Endothelial cell of umbilical vein (primary cell): Measurements from ENCODE around the gene GRIK1. TPM values are rescaled to one million over a fixed set of nuclear protein-coding genes. Genes with fewer than 3 reads are reported as not detected.

Experiments
- BruUV-seq: library from RNA; stranded (reverse); fragments of 400-500 nt; replicated peaks from 2 replicates; lab custom pipeline; 2021; lab: Mats Ljungman, UMichigan
- CTCF ChIA-PET: fragments of 300-600, 350-600 bp; sonication (Branson Sonifier 250); formaldehyde crosslinking; loops from one replicate; lab custom pipeline; 2021; ENCODE audit warnings: antibody characterized with exemption, inconsistent platforms; lab: Charles Lee
- POLR2A ChIA-PET: fragments of 300-600, 350-600 bp; sonication (Branson Sonifier 250); formaldehyde crosslinking; loops from one replicate; lab custom pipeline; 2021; ENCODE audit warnings: antibody characterized with exemption, inconsistent platforms; lab: Charles Lee
- DNase-seq: peaks from one replicate; pipeline ENCODE4 v3.0.0-alpha.2; 2011; ENCODE audit warnings: low read depth, low spot score
- FAIRE-seq: peaks from 2 replicates; lab custom pipeline; 2011; peaks lifted over from hg19 to GRCh38; lab: Jason Lieb, UNC
- H2AFZ ChIP-seq: 2 replicates; pipeline ENCODE4 v1.6.0; 2012; ENCODE audit warnings: low read depth, low read length, control low read depth, inconsistent platforms
- H3K27ac ChIP-seq: 2 replicates; pipeline ENCODE4 v1.5.1; 2011; ENCODE audit warnings: low read depth, mild to moderate bottlenecking, control low read depth, low read length, moderate library complexity; ENCODE audit not compliant: insufficient read depth
- H3K27me3 ChIP-seq, 2 experiments: 2 replicates each; pipeline versions ENCODE4 v1.6.0 to v1.6.1; 2011; ENCODE audit warnings: low read length in 2 of 2, mixed read lengths in 1 of 2; ENCODE audit not compliant: control insufficient read depth in 2 of 2, insufficient read depth in 2 of 2
- H3K36me3 ChIP-seq, 2 experiments: 2 replicates in 1 of 2; 3 replicates in 1 of 2; pipeline ENCODE4 v1.5.1; 2011; ENCODE audit warnings: low read length in 2 of 2, mild to moderate bottlenecking in 1 of 2, moderate library complexity in 1 of 2; ENCODE audit not compliant: control insufficient read depth in 2 of 2, insufficient read depth in 2 of 2; ENCODE audit errors: extremely low read depth in 1 of 2
- H3K4me1 ChIP-seq: 3 replicates; pipeline ENCODE4 v1.5.1; 2011; ENCODE audit warnings: mild to moderate bottlenecking, low read length; ENCODE audit not compliant: control insufficient read depth, insufficient read depth; ENCODE audit errors: extremely low read depth
- H3K4me2 ChIP-seq: 2 replicates; pipeline ENCODE4 v1.6.1; 2011; ENCODE audit warnings: low read length, control low read depth, mixed read lengths; ENCODE audit not compliant: insufficient read depth
- H3K4me3 ChIP-seq, 3 experiments: fragments of 200-600 bp in 1 of 3; sonication (generic), shearing (Covaris generic) in 1 of 3; replicated peaks in 1 of 3; 2 replicates each; pipeline ENCODE4 v1.5.1; 2011 to 2016; ENCODE audit warnings: control low read depth in 3 of 3, low read length in 3 of 3, mild to moderate bottlenecking in 2 of 3, inconsistent platforms in 1 of 3, low read depth in 1 of 3, moderate library complexity in 1 of 3; ENCODE audit not compliant: insufficient read depth in 1 of 3
- H3K79me2 ChIP-seq: 2 replicates; pipeline ENCODE4 v1.6.0; 2012; ENCODE audit warnings: low read length, inconsistent platforms; ENCODE audit not compliant: control insufficient read depth, insufficient read depth
- H3K9ac ChIP-seq: replicated peaks from 2 replicates; pipeline ENCODE3; 2011; ENCODE audit warnings: low read length, control low read depth; ENCODE audit not compliant: insufficient read depth; ENCODE audit errors: extremely low read depth
- H3K9me1 ChIP-seq: replicated peaks from 3 replicates; pipeline ENCODE4 v1.6.0; 2011; ENCODE audit warnings: mild to moderate bottlenecking, low read length; ENCODE audit not compliant: control insufficient read depth, insufficient read depth; ENCODE audit errors: extremely low read depth
- H3K9me3 ChIP-seq: replicated peaks from 2 replicates; pipeline ENCODE4 v1.5.1; 2012; ENCODE audit warnings: low read length, inconsistent platforms; ENCODE audit not compliant: control insufficient read depth, insufficient read depth
- H4K20me1 ChIP-seq: replicated peaks from 2 replicates; pipeline ENCODE3; 2011; ENCODE audit warnings: mild to moderate bottlenecking, low read length; ENCODE audit not compliant: control insufficient read depth, insufficient read depth; ENCODE audit errors: extremely low read depth
- CTCF ChIP-seq, 2 donors: IDR thresholded peaks; 1 replicate in 1 of 2; 2 replicates in 1 of 2; pipeline ENCODE4 v1.5.1; 2011; ENCODE audit warnings: low read length in 2 of 2, mild to moderate bottlenecking in 2 of 2, moderate library complexity in 2 of 2, control low read depth in 1 of 2, inconsistent platforms in 1 of 2, low read depth in 1 of 2; ENCODE audit not compliant: insufficient read depth in 1 of 2; ENCODE audit errors: extremely low read depth in 1 of 2
- EZH2 ChIP-seq: IDR thresholded peaks from 2 replicates; pipeline ENCODE4 v1.6.1; 2012; ENCODE audit warnings: borderline replicate concordance, low read depth, mild to moderate bottlenecking, moderate library complexity, low read length, inconsistent platforms; ENCODE audit not compliant: severe bottlenecking
- FOS ChIP-seq: IDR thresholded peaks from 2 replicates; pipeline ENCODE4 v1.6.1; 2011; ENCODE audit warnings: mild to moderate bottlenecking, low read length, moderate library complexity, borderline replicate concordance; ENCODE audit not compliant: insufficient read depth
- GATA2 ChIP-seq: IDR thresholded peaks from 2 replicates; pipeline ENCODE4 v1.7.0; 2011; ENCODE audit warnings: low read depth, mild to moderate bottlenecking, moderate library complexity, mixed read lengths, low read length; ENCODE audit not compliant: insufficient read length, insufficient read depth
- JUN ChIP-seq: IDR thresholded peaks from 2 replicates; pipeline ENCODE4 v1.6.1; 2011; ENCODE audit warnings: borderline replicate concordance, low read depth; ENCODE audit not compliant: insufficient read length, insufficient read depth
- MAX ChIP-seq: IDR thresholded peaks from 2 replicates; pipeline ENCODE4 v1.6.1; 2011; ENCODE audit not compliant: insufficient read depth, insufficient read length
- MYC ChIP-seq: IDR thresholded peaks from one replicate; pipeline ENCODE4 v1.6.1; 2011; ENCODE audit warnings: mild to moderate bottlenecking, low read depth, low read length
- POLR2A ChIP-seq: IDR thresholded peaks from 2 replicates; pipeline ENCODE4 v1.6.1; 2012; ENCODE audit warnings: low read depth, mild to moderate bottlenecking, control low read depth, low read length
- POLR2AphosphoS5 ChIP-seq: IDR thresholded peaks from 2 replicates; pipeline ENCODE4 v1.6.1; 2012; ENCODE audit warnings: low read depth, mild to moderate bottlenecking, control low read depth, low read length, moderate library complexity; ENCODE audit not compliant: insufficient read depth
- dilution Hi-C: fragments of 300-500 bp; cut with MboI; formaldehyde crosslinking; loops from one replicate; pipeline ENCODE4 v1.15.0; 2019; ENCODE audit warnings: low sequenced_read_pairs; ENCODE audit not compliant: extremely low pct_ligation_motif_present
- intact Hi-C: fragments of 100-400 bp; cut with micrococcal nuclease; formaldehyde crosslinking; loops from one replicate; pipeline ENCODE4 v1.10.0; 2022
- polyA plus RNA-seq, 4 experiments: library from polyadenylated mRNA; depleted of rRNA in 3 of 4; stranded (reverse) in 3 of 4; unstranded in 1 of 4; fragments of >200 nt; gene quantifications; 2 replicates each; pipeline versions ENCODE4 v1.2.1 to v1.2.3, GENCODE V29; 2011 to 2012; ENCODE audit warnings: missing spikeins in 1 of 4
- total RNA-seq: library from RNA; stranded (reverse); gene quantifications from 2 replicates; pipeline ENCODE4 v1.2.3, GENCODE V29; 2021

GRIK1 gene
- total and polyA plus RNA-seq, 2 donors (not counting 3 experiments of a cell fraction or from before 2014, with no cell fraction given), result not detected

GRCh38 chr21:29775462-29775861 lies 164.3 kb downstream of the GRIK1 start:
- FAIRE-seq (no peak), DNase-seq (no peak)
- Histone ChIP-seq H4K20me1 (no peaks in the 10 kb centered on the region), H3K9ac (no peak overlapping the region), H3K79me2 (no peaks in the 10 kb centered on the region), H3K9me3 (no peaks in the 10 kb centered on the region), H3K4me3 (no peak overlapping the region), H3K4me1 (no peaks in the 10 kb centered on the region), H3K4me2 (no peak overlapping the region), H3K27ac (no peak overlapping the region), H3K27me3 (no peaks in the 10 kb centered on the region), H2AFZ (no peak overlapping the region), H3K36me3 (no peaks in the 10 kb centered on the region), H3K9me1 (no peaks in the 10 kb centered on the region)
- intact Hi-C loops, result no loop called here
- BruUV-seq, result no TSS peak
- CTCF ChIA-PET, result no interaction called here
- no peak for TF ChIP-seq JUN
- no peak for TF ChIP-seq FOS
- no peak for TF ChIP-seq MAX
- no peak for TF ChIP-seq POLR2A
- TF ChIP-seq GATA2, result no peak
- TF ChIP-seq POLR2AphosphoS5, result no peak
- TF ChIP-seq CTCF (IDR thresholded peaks at IDR 0.05; ENCODE audit: extremely low read depth in 1 of 2, insufficient read depth in 1 of 2, low read depth in 1 of 2, low read length in 2 of 2), result no peak
- TF ChIP-seq EZH2, result no peak
- TF ChIP-seq MYC, result no peak
- dilution Hi-C loops, result no loop called here
- POLR2A ChIA-PET, result no interaction called here
